GM08714 (cell line): ENCODE data around the gene USF2.
"Not testable (repeated sequence)": the region's sequence is repeated elsewhere in the genome, so short reads cannot be mapped to it uniquely, and the experiment has no call there.

Experiments
- H3K4me3 ChIP-seq: fragments of 200-500 bp; sonication (Bioruptor generic); 2 replicates; pipeline ENCODE4 v1.5.1; 2014; ENCODE audit warnings: mild to moderate bottlenecking, low read length, inconsistent platforms
- ZNF274 ChIP-seq: IDR thresholded peaks from 2 replicates; pipeline ENCODE4 v1.6.1; 2012; ENCODE audit warnings: mild to moderate bottlenecking, low read depth, low read length

USF2 gene

GRCh38 chr19:35229601-35230000 lies 39.2 kb upstream of the USF2 start:
- H3K4me3 ChIP-seq: no peak overlapping the region
- TF ChIP-seq ZNF274: no peak

- H3K4me3 ChIP-seq: no peak overlapping the region
- TF ChIP-seq ZNF274: no peak
Measured at GRCh38 chr19:35231956-35232645, 36.7 kb upstream of the USF2 start.

GRCh38 chr19:35232912-35233311 lies 35.9 kb upstream of the USF2 start:
- TF ChIP-seq ZNF274: no peak
- H3K4me3 ChIP-seq: no peak overlapping the region

DNA sequence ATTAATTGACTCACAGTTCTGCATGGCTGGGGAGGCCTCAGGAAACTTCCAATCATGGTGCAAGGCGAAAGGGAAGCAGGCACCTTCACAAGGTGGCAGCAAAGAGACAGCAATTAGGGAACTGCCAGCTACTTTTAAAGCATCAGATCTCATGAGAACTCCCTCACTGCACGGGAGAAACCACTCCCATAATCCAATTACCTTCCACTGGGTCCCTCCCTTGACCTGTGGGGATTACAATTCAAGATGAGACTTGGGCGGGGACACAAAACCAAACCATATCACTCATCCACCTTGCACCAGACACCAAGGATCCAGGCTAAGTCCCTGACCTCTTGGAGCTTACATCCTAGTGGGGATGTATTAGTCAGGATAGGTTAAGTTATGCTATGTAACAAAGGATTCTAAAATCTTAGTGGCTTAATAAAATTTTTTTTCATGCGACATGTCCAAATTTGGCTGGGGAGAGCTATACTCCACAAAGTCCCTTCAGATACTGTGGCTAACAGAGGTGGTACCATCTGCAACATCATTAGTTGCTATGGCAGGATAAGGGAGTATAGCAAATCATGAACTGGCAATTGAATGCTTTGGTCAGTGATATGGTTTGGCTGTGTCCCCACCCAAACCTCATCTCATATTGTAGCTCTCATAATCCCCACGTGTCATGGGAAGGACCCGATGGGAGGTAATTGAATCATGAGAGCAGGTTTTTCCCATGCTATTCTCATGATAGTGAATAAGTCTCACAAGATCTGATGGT lies 31.9 kb upstream of the USF2 start:
- TF ChIP-seq ZNF274: no peak
- no peak overlapping the region for H3K4me3 ChIP-seq

DNA sequence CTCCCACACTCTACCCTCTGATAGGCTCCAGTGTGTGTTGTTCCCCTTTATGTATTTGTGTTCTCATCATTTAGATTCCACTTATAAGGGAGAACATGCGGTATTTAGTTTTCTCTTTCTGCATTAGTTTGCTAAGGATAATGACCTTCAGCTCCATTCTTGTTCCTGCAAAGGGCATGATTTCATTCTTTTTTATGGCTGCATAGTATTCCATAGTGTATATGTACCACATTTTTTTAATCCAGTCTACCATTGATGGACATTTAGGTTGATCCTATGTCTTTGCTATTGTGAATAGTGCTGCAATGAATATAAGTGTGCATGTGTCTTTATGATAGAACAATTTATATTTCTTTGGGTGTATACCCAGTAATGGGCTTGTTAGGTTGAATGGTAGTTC lies 29.2 kb upstream of the USF2 start:
- H3K4me3 ChIP-seq: not testable (repeated sequence)

DNA sequence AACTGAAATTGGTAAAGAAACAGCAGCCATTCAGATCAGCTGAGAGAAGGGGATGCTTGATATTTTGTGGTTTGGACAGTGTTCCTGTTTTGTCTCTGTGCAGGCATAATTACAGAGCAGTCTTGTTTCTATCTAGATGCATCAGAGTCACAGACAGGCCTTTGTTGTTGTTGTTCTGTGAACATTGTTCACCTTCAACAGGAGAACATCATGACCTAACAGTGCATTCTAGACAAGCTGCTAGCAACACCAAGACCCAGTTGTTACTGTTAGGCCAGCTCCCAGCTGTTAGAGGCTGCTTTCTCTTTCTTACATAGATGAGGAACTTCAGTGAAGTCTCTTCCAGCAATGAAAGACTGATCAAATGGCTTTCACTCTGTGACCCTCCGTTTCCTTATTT lies 28.4 kb upstream of the USF2 start:
- no peak overlapping the region for H3K4me3 ChIP-seq
- no peak for TF ChIP-seq ZNF274

DNA sequence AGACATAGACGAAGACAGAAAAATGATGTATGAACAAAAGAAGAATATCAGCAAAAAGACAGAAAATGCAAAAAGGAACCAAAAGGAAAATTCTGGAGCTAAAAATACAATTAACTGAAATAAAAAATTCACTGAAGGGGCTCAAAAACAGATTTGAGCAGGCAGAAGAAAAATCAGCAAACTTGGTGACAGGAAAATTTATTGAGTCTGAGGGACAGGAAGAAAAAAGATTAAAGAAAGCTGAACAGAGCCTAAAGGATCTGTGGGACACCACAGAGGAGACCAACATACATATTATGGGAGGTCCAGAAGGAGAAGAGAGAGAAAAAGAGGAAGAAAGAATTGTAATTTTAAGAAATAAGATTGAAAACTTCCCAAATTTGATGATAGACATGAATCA lies 27.3 kb upstream of the USF2 start:
- H3K4me3 ChIP-seq: no peak overlapping the region; the same call in 1 of the 2 replicates
- no peak for TF ChIP-seq ZNF274

- H3K4me3 ChIP-seq: no peak overlapping the region
- TF ChIP-seq ZNF274: no peak
Measured at GRCh38 chr19:35246466-35247092, 22.2 kb upstream of the USF2 start.

DNA sequence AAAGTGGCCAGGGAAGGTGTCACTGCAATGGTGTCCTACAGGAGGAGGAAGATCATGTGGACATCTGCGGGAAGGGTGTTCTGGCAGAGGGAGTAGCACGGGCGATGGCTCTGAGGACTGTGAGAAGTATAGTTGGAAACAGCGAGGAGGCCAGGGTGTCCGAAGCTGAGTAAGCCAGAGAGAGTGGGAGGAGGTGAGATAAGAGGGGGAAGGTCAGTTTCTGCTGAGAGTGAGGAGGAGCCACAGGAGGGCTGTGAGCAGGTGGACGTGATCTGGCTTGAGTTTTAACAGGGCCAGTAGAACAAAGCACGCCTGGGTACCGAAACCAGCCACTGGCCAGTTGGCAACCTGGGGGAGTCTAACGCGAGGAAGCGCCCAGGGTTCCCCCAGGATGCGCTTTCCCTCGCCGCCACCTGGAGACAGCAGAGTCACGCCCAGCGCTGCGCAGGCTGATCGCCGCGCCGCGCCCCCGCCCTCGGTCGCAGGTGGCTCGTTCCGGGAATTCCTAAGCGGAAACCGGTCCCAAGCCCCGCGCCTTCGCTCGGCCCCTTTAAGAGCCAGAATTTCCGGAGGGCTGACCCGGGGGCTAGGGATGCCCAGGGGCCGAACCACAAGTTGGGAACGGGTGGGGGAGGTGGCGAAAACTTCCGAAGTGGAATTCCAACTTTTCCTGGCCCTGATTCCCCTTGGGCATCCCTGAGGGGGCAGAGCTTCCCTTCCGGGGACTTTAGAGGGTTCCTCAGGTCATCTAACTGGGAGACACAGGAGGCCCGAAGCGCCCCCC lies 21.0 kb upstream of the USF2 start:
- no peak for TF ChIP-seq ZNF274
- peak overlapping the region; percentile 64 for H3K4me3 ChIP-seq

DNA sequence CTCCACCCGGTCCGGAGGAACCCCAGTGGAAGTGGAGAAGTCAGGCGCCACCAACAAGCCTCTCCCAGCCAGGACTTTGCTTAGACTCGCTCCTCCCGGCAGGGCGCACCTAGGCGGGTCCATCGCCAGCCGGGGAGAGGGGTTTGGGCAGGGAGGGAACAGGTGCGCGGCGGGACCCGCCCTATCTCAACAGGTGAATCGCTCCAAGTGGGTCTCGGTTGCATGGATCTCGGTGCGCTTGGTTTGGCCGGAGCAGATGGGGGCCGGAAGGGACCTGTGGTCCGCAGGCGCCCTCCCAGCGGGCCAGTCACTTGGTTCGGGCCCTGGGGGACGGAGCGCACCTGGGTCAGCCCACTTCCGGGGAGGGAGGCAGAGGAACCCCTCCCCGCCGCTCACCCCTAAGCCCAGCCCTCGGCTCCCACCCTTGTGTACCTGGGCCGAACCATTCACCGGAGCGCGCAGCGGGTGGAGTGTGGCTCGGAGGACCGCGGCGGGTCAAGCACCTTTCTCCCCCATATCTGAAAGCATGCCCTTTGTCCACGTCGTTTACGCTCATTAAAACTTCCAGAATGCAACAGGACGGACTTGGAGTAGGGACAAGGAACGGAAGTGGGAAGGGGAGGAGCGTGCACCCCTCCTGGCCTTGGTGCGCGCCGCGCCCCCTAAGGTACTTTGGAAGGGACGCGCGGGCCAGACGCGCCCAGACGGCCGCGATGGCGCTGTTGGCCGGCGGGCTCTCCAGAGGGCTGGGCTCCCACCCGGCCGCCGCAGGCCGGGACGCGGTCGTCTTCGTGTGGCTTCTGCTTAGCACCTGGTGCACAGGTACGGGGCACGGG lies 20.2 kb upstream of the USF2 start, which contains the start of gene LSR:
Gene LSR, plus strand, starts transcription at position 693 of the 836 bp plus-strand sequence. Its CDS starts 21 bp downstream, at position 714.
- TF ChIP-seq ZNF274: no peak
- H3K4me3 ChIP-seq: peak within 1 kb of the TSS; percentile 64

DNA sequence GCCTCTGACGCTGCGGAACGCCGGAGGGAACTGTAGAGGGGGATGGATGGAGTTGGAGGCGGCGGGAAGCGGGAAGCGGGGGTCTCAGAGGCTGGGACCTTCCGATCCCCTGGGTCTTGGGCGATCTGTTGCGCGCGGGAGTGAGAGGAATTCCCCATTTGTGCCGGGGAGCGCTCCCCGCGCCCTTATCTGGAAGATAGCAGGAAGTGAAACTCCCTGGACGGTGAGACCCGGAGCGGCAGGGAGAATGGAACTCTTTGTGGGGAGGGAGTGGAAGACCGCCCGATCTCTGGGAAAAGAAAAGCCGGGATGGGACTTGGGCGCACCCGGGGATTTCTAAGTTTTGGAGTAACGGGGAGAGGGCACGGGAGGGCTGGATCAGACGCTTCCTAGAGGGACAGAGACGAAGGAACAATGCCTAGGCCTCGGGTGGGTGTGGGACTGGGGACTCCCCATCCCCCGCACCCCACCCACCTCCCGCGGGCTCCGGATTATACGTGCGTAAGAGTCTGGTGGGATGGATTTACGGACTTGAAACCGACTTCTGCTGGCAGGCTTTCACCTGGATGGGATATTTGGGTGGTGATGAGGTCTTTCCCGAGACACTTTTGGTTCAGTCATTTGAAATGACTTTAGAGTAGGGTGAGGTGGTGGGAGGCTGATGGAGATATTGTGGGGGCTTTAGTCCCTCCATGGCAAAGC lies 19.5 kb upstream of the USF2 start:
- no peak for TF ChIP-seq ZNF274
- H3K4me3 ChIP-seq: peak overlapping the region; percentile 64

DNA sequence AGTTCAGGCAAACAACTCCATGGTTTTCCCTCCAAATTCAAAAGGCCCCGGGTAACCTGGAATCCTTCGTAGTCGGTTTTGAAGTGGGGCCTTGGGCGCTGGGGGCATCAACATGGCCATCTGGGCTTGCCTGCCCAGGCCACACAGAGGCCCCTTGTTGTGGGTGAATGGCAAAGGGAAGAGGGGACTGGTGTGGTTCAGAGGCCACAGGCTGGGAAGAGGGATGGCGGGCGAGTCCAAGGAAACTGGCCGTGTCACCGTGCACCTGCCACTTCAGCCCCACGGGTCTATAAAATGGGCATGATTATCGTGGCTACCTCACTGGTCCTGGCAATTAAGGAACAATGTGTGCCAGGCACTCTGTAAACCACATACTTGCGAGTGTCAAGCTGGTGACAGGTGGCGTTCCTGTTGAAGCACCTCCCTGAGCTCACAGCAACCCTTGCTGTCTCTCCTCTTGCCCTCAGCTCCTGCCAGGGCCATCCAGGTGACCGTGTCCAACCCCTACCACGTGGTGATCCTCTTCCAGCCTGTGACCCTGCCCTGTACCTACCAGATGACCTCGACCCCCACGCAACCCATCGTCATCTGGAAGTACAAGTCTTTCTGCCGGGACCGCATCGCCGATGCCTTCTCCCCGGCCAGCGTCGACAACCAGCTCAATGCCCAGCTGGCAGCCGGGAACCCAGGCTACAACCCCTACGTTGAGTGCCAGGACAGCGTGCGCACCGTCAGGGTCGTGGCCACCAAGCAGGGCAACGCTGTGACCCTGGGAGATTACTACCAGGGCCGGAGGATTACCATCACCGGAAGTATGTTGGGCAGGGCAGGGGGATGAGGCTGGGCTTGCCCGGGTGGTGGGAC lies 18.7 kb upstream of the USF2 start:
- H3K4me3 ChIP-seq: peak overlapping the region; percentile 64
- TF ChIP-seq ZNF274: no peak
